H1 (cell line): ENCODE results near the gene GRIK4. TPM values are rescaled to one million over a fixed set of nuclear protein-coding genes. Genes with fewer than 3 reads are reported as not detected.

Source experiments
- polyA plus RNA-seq, 7 experiments: library from polyadenylated mRNA; depleted of rRNA in 3 of 7; stranded (reverse) in 5 of 7; unstranded in 2 of 7; fragments of >200 nt in 5 of 7; fragments of 200-250 nt in 2 of 7; gene quantifications; 1 replicate in 5 of 7; 2 replicates in 1 of 7; 4 replicates in 1 of 7; pipeline versions ENCODE4 v1.2.1 to v1.2.3, GENCODE V29; 2011 to 2013; ENCODE audit warnings: missing spikeins in 2 of 7, mixed read lengths in 2 of 7
- total RNA-seq: library from RNA; stranded (reverse); fragmentation: NEBNext Ultra II Directional; extraction: Animal tissue kit (Norgen Biotek cat#: 25700); gene quantifications from 2 replicates; pipeline ENCODE4 v1.2.1, GENCODE V29; 2021
- TF ChIP-seq, protein P1 (sequence below), 3 experiments: IDR thresholded peaks; 1 replicate in 2 of 3; 2 replicates in 1 of 3; pipeline versions ENCODE4 v1.5.1 to v1.6.1; 2011; ENCODE audit warnings: low read length in 3 of 3, mild to moderate bottlenecking in 3 of 3, inconsistent platforms in 2 of 3, low read depth in 1 of 3, moderate library complexity in 1 of 3; ENCODE audit not compliant: insufficient read depth in 1 of 3; ENCODE audit errors: control extremely low read depth in 1 of 3

Gene GRIK4
- total and polyA plus RNA-seq, 2 of the 8 experiments (the other 6 are each of a cell fraction or from before 2014, with no cell fraction given), result 1.2 to 2.9 TPM

DNA sequence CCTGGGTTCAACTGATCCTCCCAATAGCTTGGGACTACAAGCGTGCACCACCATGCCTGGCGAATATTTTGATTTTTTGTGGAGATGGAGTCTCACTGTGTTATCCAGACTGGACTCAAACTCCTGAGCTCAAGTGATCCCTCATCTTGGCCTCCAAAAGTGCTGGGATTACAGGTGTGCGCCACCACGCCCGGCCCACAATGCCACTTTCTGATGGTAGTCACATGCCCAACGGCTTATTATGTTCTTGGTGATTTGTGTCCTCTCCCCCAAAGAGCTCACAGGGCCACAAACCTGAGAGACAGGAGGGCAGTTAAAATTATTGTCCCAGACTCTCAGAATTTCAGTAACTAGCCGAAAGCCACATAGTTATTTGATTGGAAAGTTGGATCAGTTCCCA, 9.6 kb downstream of the GRIK4 start (continued):
- TF ChIP-seq, protein P1, sequence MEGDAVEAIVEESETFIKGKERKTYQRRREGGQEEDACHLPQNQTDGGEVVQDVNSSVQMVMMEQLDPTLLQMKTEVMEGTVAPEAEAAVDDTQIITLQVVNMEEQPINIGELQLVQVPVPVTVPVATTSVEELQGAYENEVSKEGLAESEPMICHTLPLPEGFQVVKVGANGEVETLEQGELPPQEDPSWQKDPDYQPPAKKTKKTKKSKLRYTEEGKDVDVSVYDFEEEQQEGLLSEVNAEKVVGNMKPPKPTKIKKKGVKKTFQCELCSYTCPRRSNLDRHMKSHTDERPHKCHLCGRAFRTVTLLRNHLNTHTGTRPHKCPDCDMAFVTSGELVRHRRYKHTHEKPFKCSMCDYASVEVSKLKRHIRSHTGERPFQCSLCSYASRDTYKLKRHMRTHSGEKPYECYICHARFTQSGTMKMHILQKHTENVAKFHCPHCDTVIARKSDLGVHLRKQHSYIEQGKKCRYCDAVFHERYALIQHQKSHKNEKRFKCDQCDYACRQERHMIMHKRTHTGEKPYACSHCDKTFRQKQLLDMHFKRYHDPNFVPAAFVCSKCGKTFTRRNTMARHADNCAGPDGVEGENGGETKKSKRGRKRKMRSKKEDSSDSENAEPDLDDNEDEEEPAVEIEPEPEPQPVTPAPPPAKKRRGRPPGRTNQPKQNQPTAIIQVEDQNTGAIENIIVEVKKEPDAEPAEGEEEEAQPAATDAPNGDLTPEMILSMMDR (IDR thresholded peaks at IDR 0.05; ENCODE audit: control extremely low read depth in 1 of 3, insufficient read depth in 1 of 3, low read depth in 1 of 3, low read length in 3 of 3), result no peak
